Inferior parietal cortex (tissue), 1 donor: ENCODE results near the gene SLFN13.
"Not testable (repeated sequence)": the region's sequence is repeated elsewhere in the genome, so short reads cannot be mapped to it uniquely, and the experiment has no call there.

Experiments
- DNase-seq: peaks from one replicate; pipeline ENCODE4 v3.0.0-alpha.2; 2016; ENCODE audit errors: extremely low spot score

SLFN13 gene

GRCh38 chr17:35433075-35433894 lies 15.3 kb downstream of the SLFN13 start:
- DNase-seq, result no peak

GRCh38 chr17:35432176-35433074 lies 16.1 kb downstream of the SLFN13 start, which contains the start of gene SLFN12:
Gene SLFN12, minus strand, starts transcription at chr17:35432500. Its CDS starts 9,472 bp downstream, at chr17:35423028.
- peak; percentile 4 for DNase-seq

DNA sequence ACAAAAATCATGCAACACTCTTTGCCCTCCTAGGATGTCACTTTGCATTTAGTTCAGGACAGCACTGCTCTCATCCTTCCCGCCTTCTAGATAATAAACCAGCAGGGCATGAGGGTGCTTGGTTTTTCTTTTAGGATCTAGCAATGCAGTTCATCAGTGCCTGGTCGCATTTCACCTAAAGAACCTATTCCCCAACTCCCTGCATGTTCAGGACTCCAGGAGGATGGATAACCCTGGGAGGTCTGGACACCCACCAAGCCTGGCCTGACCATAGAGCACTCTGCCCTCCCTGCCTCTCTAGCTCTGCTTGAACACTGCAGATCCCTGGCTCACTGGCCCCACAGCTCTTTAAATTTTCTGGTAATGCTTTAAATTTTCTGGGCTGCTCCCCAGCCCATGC lies 18.9 kb downstream of the SLFN13 start:
- DNase-seq, result no peak

DNA sequence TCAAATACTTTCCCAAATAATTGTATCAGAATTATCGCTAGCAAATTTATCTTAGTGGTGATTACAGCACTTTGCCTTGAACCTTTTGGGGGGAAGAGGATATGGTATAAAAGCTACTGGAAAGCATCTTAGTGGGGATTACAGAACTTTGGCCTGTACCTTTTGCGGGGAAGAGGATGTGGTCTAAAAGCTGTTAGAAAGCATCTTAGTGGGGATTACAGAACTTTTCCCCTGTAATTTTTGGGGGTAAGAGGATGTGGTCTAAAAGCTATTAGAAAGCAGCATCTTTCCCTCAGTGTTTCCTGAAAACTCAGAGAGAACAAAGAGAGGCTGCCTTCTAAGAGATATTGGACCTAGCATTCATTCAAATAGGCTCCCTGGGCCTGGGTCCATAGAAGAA lies 20.3 kb downstream of the SLFN13 start:
- no peak for DNase-seq

GRCh38 chr17:35423761-35424160 lies 24.8 kb downstream of the SLFN13 start:
- DNase-seq, result no peak

DNA sequence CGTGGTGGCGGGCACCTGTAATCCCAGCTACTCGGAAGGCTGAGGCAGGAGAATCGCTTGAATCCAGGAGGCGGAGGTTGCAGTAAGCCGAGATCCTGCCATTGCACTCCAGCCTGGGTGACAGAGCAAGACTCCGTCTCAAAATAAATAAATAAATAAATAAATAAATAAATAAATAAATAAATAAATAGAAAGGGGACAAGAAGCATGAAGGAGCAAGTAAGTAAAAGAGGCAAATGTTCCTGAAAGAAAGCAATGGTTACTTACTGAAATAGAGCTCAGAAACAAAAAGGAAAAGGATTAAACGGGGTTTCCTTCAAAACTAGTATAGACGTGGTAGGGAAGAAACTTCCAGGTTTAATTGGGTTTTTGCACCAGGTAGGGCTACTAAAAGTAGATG lies 27.5 kb downstream of the SLFN13 start:
- not testable (repeated sequence) for DNase-seq

DNA sequence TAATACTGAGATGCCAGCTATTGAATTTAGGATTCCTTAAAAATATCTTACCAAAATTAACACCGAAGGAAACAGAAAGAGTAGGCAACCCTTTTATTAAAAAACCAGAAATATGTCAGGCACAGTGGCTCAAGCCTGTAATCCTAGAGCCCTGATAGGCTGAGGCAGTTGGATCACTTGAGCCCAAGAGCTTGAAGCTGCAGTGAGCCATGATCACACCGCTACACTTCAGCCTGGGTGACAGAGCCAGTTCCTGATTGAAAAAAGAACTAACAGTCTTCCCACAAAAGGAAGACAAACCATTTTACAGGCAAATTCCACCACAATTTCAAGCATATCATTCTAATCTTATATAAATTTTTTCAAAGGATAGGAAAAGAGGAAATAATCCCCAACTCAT lies 31.9 kb downstream of the SLFN13 start:
- DNase-seq, result no peak

- not testable (repeated sequence) for DNase-seq
Measured at GRCh38 chr17:35414707-35415106, 33.9 kb downstream of the SLFN13 start.

DNA sequence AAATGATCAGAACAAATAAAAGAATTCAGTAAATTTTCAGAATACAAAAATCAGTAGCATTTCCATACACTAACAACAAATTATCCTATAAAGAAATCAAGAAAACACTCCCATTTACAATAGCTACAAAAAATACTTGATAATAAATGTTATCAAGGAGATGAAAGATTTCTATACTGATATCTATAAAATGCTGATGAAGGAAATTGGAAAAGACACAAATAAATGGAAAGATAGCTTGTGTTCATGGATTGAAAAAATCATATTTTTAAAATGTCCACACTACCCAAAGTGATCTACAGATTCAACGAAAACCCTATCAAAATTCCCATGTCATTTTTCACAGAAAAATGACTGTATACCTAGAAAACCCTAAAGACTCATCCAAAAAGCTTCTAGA lies 34.3 kb downstream of the SLFN13 start:
- DNase-seq, result no peak

DNA sequence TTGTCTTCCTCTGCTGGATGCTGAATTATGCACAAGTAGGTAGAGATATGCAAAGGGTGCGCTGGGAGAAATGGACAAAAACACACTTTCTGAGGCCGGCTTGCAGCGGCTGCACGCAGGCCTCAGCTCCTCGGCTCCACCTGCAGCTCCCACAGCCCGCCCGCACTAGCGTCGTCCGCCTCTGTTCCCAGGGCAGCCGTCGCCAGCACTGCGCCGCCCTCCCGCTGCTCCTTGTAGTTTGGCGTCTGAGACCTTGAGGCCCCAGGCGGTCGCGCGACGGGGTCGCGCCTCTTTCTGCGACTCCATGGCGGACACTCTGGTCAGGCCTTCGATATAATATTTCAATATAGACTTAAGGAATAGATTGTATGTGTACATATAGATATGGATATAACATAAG lies 41.0 kb downstream of the SLFN13 start:
- DNase-seq, result no peak

GRCh38 chr17:35406568-35406967 lies 42.0 kb downstream of the SLFN13 start:
- no peak for DNase-seq

GRCh38 chr17:35404360-35404759 lies 44.2 kb downstream of the SLFN13 start:
- no peak for DNase-seq

- not testable (repeated sequence) for DNase-seq
Measured at GRCh38 chr17:35393783-35394182, 54.8 kb downstream of the SLFN13 start.

DNA sequence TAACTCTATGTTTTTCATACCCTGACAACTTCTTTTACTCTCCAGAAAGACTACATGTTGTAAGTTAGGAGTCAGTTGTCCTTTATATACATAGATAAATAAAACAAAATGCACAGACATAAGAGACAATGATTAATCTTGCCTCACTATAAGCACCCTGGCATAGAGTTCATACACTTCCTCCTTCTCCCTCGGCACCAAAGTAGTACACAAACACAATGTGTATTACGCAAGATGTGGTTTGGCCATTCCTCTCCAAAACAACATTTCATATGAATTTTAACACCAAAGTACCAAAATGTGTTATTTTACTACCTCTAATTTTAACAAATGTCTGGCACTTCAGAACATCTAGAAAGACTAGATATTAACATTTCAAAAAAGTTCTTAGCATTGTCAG lies 57.9 kb downstream of the SLFN13 start:
- DNase-seq, result no peak

DNA sequence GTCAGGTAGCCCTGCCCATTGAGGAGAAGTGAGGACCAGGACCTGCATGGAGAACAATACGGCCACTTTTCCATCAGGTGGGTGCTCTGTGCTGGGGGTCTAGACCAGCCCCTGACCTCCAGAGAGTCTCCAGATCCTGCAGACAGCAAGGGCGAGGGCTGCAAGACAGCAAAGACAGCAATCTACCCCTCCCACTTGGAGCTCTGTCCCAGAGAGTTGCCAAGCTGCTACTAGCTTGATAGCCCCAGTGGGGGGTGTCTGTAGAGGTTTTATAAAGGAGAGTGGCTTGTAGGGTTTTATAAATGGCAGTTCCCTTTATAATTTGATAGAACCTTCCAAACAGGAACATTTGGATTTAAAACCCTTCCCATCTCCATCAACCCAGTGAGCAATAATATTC lies 58.4 kb downstream of the SLFN13 start:
- DNase-seq, result no peak

GRCh38 chr17:35387496-35387895 lies 61.1 kb downstream of the SLFN13 start:
- no peak for DNase-seq
